OCI-LY7 (cell line): ENCODE data around the gene PLXNB2. TPM values are rescaled to one million over a fixed set of nuclear protein-coding genes. Genes with fewer than 3 reads are reported as not detected.

ENCODE experiments used
- BruUV-seq: library from RNA; stranded (reverse); fragments of 400-500 nt; replicated peaks from 2 replicates; lab custom pipeline; 2021; lab: Mats Ljungman, UMichigan
- CTCF ChIA-PET: fragments of 300-600 bp; sonication (Branson Sonifier 250); formaldehyde crosslinking; loops from one replicate; lab custom pipeline; 2022; ENCODE audit warnings: antibody characterized with exemption; ENCODE audit not compliant: unreplicated experiment; lab: Charles Lee
- POLR2A ChIA-PET: fragments of 300-600 bp; sonication (Branson Sonifier 250); formaldehyde crosslinking; loops from one replicate; lab custom pipeline; 2022; ENCODE audit warnings: antibody characterized with exemption; lab: Charles Lee
- DNase-seq: peaks from one replicate; pipeline ENCODE4 v3.0.0-alpha.2; 2015; ENCODE audit warnings: low spot score
- H2AFZ ChIP-seq: fragments of 200-600 bp; sonication (generic), shearing (Covaris generic); 2 replicates; pipeline ENCODE4 v1.6.1; 2014; ENCODE audit warnings: mild to moderate bottlenecking, antibody characterized with exemption, low read length, moderate library complexity
- H3K27ac ChIP-seq: fragments of 200-600 bp; sonication (generic); 2 replicates; pipeline ENCODE4 v1.5.1; 2014; ENCODE audit warnings: mixed run types, low read depth, mild to moderate bottlenecking, moderate library complexity, low read length, inconsistent platforms; ENCODE audit not compliant: poor library complexity, severe bottlenecking
- H3K36me3 ChIP-seq: fragments of 200-600 bp; sonication (generic); 2 replicates; pipeline ENCODE4 v1.6.1; 2014; ENCODE audit warnings: mild to moderate bottlenecking, antibody characterized with exemption, low read length, moderate library complexity, mixed read lengths; ENCODE audit not compliant: insufficient read depth
- H3K4me1 ChIP-seq: fragments of 200-600 bp; sonication (generic); 2 replicates; pipeline ENCODE4 v1.5.1; 2014; ENCODE audit warnings: mild to moderate bottlenecking, low read length; ENCODE audit not compliant: insufficient read depth, poor library complexity, severe bottlenecking
- H3K4me2 ChIP-seq: fragments of 200-600 bp; sonication (generic); 2 replicates; pipeline ENCODE4 v1.6.1; 2014; ENCODE audit warnings: mild to moderate bottlenecking, low read length
- H3K4me3 ChIP-seq: fragments of 200-600 bp; sonication (generic); 2 replicates; pipeline ENCODE4 v1.5.1; 2014; ENCODE audit warnings: mild to moderate bottlenecking, low read depth, low read length; ENCODE audit not compliant: poor library complexity, severe bottlenecking
- H3K79me2 ChIP-seq: fragments of 200-600 bp; sonication (generic); 2 replicates; pipeline ENCODE4 v1.6.1; 2016; ENCODE audit warnings: low read depth, mild to moderate bottlenecking, low read length, moderate library complexity, mixed read lengths; ENCODE audit not compliant: insufficient read depth
- H3K9me2 ChIP-seq: fragments of 200-600 bp; sonication (generic); 2 replicates; pipeline ENCODE4 v1.6.1; 2016; ENCODE audit warnings: mild to moderate bottlenecking, low read length, mixed read lengths; ENCODE audit not compliant: insufficient read depth
- H3K9me3 ChIP-seq: fragments of 200-600 bp; sonication (generic); 2 replicates; pipeline ENCODE4 v1.6.1; 2014; ENCODE audit warnings: mild to moderate bottlenecking, mixed run types, low read length, mixed read lengths
- H4K20me1 ChIP-seq: fragments of 200-600 bp; sonication (generic); 2 replicates; pipeline ENCODE4 v1.6.1; 2014; ENCODE audit warnings: mild to moderate bottlenecking, antibody characterized with exemption, low read length, moderate library complexity, mixed read lengths; ENCODE audit not compliant: insufficient read depth
- CTCF ChIP-seq: fragments of 200-600 bp; sonication (generic); conservative IDR thresholded peaks from 2 replicates; pipeline ENCODE4 v1.5.1; 2014; ENCODE audit warnings: mild to moderate bottlenecking, antibody characterized with exemption, low read length, moderate library complexity, mixed read lengths
- EZH2phosphoT487 ChIP-seq: fragments of 200-600 bp; sonication (generic); IDR thresholded peaks from 2 replicates; pipeline ENCODE4 v1.6.1; 2018; ENCODE audit warnings: low read depth, borderline replicate concordance, mild to moderate bottlenecking, mixed run types, antibody characterized with exemption, low read length, moderate library complexity, mixed read lengths
- intact Hi-C: fragments of 100-400 bp; cut with micrococcal nuclease; formaldehyde crosslinking; loops from one replicate; pipeline ENCODE4 v1.10.0; 2022; ENCODE audit not compliant: unreplicated experiment
- total RNA-seq, 2 experiments: library from RNA; depleted of rRNA in 1 of 2; stranded (reverse); fragments of >200 nt in 1 of 2; shearing (Covaris generic) in 1 of 2; gene quantifications; 2 replicates each; pipeline ENCODE4 v1.2.3, GENCODE V29; 2014 to 2022

Gene PLXNB2
- total RNA-seq, 2 experiments from 2014 or later: 10.7 to 39.2 TPM

- Histone ChIP-seq H3K36me3 (no peaks in the 10 kb centered on the region), H3K9me3 (no peaks in the 10 kb centered on the region), H3K27ac (peak overlapping the region; percentile 27), H2AFZ (no peak overlapping the region), H3K79me2 (no peaks in the 10 kb centered on the region), H3K4me1 (peaks cover 96% of the 10 kb centered on the region), H3K9me2 (no peaks in the 10 kb centered on the region), H4K20me1 (no peaks in the 10 kb centered on the region), H3K4me2 (peak overlapping the region; percentile 55), H3K4me3 (no peak overlapping the region)
- ChIA-PET CTCF (interaction anchor here (0.6 to 1.8 kb wide), 2 partner anchors 16 to 41 kb away, joined by 3 to 5 read pairs; no protein-coding TSS in a partner anchor), POLR2A (interaction anchor here (0.6 to 2.0 kb wide), 2 partner anchors 10 to 206 kb away, joined by 3 to 10 read pairs; no protein-coding TSS in a partner anchor)
- intact Hi-C loops: no loop called here
- DNase-seq: no peak
- BruUV-seq: no TSS peak
- TF ChIP-seq CTCF (no peak), EZH2phosphoT487 (no peak)
Observed at GRCh38 chr22:50304528-50305392, 2.7 kb downstream of the PLXNB2 start.

- Histone ChIP-seq H3K9me2 (no peaks in the 10 kb centered on the region), H3K9me3 (no peaks in the 10 kb centered on the region), H3K4me2 (peak overlapping the region; percentile 55), H2AFZ (no peak overlapping the region), H3K36me3 (no peaks in the 10 kb centered on the region), H3K27ac (peak overlapping the region; percentile 27), H3K4me3 (no peak overlapping the region), H3K4me1 (peaks cover 95% of the 10 kb centered on the region), H4K20me1 (no peaks in the 10 kb centered on the region), H3K79me2 (no peaks in the 10 kb centered on the region)
- ChIA-PET CTCF (interaction anchor here (0.6 to 1.8 kb wide), 4 partner anchors 11 to 204 kb away, joined by 3 to 5 read pairs (median 3); partner anchors contain the start of gene NCAPH2), POLR2A (interaction anchor here (2.0 kb wide), 1 partner anchor 11 kb away, joined by 10 read pairs; no protein-coding TSS in a partner anchor)
- intact Hi-C loops: no loop called here
- peak; percentile 36; the same call in 1 of the 2 replicates for TF ChIP-seq CTCF
- no peak for TF ChIP-seq EZH2phosphoT487
- no TSS peak for BruUV-seq
- peak; percentile 38 for DNase-seq
Observed at GRCh38 chr22:50303848-50304527, 3.5 kb downstream of the PLXNB2 start.
